ENCODE data around the gene MVB12A.

MVB12A gene

DNA sequence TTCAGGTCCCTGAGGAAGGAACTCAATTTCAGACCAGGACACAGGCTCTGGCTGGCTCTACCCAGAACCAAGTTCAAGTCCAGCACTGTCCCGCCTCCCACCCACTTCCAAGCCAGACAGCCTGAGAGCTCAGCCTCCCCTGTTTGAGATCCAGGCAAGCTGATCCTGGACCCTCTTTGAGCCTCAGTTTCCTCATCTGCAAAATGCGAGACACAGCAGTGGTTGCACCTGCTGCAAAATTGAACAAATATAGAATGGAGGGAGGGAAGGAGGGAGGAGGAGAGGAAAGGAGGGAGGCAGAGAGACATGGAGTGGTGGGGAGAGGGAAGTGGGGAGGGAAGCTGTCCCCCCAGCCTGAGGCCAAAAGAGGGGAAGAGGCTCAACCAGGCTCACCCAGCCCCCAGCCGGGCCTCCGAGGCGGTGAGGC is 27.9 kb downstream of the MVB12A start:
- no peak for DNase-seq

GRCh38 chr19:17448131-17448967 is 28.5 kb downstream of the MVB12A start, which contains the start of gene TMEM221:
TMEM221 (minus strand) TSS chr19:17448668; CDS start chr19:17448462, 206 bp downstream.
- DNase-seq = peak; percentile 66

DNA sequence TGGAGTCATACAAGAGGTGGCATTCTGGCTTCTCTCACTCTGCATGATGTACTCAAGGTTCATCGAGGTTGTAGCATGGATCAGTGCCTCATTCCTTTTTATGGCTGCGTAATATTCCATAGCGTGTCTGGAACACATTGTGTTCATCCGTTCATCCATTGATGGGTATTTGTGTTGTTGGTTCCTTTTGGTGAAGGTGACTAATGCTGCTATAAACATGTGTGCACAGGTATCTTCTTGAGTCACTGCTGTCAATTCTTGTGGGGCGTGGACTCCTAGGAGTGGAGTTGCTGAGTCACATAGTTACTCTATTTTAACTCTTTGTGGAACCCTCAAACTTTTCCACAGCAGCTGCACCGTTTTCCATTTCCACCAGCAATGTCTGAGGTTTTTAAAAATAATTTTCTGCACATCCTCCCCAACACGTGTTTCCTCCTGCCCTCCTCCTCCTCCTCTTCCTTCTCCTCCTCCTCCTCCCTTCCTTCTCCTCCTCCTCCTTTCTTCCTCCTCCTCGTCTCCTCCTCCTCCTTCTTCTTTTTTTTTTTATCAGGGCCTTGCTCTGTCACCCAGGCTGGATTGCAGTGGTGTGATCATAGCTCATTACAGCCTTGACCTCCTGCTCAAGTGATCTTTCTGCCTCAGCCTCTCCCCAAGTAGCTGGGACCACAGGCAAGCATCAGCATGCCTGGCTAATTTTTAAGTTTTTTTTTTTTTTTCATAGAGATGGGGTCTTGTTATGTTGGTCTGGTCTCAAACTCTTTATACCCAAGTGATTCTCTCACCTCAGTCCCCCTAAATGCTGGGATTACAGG is 30.6 kb downstream of the MVB12A start:
- no peak for DNase-seq

DNA sequence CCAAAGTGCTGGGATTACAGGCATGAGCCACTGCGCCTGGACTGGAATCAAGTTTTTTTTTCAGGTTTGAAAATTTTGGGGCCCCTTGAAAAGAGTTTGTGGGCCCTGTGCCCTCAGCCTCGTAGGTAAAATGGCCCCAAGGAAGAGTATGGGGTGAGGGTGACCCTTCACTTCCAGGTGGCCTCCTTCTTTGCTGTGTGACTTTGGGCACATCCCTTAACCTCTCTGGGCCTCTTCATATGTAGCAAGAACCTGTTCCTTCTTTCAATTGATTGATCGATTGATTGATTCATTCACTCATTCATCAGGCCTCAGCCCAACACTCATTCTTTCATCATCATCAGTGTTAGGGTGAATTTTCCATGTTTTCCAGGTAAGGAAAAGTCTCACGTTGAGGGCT is 32.0 kb downstream of the MVB12A start:
- no peak for DNase-seq

DNA sequence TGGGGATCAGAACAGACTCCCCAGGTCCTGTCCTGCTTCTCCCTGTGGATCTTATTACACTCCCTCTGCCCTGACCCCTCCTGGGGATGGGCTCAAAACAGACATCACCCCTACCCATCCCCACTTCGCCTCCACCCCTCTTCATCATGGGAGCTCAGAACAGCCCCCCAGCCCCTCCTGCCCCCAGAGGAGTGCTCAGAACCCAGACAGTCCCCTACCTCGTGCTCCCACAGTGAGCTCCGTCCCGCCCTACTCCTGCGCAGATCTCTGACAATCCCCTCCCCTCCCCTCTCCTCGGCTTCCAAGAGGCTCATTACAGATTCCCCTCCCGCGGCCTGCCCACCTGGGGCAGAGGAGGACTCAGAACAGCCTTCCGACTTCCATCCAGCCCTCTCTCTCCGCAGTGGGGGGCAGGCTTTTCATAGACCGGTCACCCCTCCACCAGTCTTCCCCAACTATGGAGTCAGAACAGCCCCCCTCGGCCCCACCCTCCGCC is 34.8 kb downstream of the MVB12A start:
- no peak for DNase-seq

DNA sequence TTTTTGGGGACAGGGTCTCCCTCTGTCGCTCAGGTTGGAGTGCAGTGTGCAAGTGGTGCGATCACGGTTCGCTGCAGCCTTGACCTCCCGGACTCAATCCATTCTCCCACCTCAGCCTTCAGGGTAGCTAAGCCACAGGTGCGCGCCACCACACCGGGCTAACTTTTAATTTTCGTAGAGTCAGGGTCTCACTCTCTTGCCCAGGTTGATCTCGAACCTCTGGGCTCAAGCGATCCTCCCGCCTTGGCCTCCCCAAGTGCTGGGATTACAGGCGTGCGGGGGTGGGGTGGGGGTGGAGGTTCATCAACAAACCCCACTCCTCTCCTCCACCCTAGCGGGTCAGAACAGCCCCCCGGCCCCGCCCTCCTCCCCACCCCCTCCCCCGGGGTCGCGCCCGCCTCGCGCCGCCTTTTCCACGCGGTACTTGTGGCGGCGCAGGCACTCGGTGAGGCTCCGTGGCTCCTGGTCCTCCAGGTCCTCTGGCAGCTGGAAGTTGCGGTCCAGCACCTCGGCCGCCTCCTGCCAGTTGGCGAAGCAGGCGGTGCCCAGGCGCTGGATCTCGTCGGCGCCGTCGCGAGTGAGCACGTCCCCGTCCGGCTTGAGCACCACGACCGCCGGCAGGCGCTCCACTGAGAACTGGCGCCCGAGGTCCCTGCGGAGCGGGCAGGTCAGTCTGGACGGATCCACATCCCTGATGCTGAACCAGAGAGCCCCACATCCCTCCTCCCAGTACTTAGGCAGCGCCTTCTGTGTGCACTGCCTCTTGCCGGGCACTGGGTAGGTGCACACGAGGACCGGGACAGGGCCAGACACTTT is 35.7 kb downstream of the MVB12A start:
- no peak for DNase-seq

- DNase-seq = no peak
These were observed 36.3 kb downstream of the MVB12A start for GRCh38 chr19:17456127-17456526.

- DNase-seq = no peak
These were observed 37.8 kb downstream of the MVB12A start for GRCh38 chr19:17457616-17458015.

GRCh38 chr19:17458970-17459369 is 39.1 kb downstream of the MVB12A start:
- DNase-seq = no peak

DNA sequence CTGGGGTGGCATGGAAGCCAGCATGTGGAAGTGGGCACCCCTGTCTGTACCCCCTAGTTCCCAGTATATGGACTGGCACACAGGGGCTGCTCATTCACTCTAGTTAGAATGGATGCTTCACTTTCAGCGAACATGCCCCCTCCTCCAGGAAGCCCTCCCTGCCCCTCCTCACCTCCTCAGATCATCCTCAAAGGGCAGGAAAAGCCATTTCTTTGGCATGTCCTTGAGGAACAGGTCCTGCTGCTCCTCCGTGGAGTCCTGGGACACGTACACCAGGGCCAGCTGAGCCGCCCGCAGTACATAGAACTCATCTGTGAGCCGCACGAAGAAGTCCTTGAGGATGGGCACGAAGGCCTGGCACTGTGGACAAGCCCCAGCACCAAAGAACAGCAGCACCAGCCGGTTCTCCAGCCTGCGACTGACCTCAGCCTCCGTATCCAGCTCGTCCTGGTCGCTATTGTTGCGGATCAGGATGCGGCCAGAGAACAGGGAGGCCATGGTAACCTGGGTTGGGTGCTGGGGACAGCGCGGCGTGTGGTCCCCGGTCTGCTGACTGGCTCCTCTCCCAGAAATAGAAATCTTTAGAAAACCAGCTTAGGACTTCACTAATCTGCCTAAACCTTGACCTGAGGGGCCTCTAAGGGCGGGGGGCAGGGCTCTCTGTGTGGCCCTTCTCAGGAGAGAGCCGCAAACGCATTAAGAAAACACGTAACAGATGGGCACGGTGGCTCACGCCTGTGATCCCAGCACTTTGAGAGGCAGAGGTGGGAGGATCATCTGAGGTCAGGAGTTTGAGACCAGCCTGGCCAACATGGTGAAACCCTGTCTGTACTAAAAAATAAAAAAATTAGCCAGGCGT is 40.8 kb downstream of the MVB12A start, which contains the start of gene NXNL1:
Gene NXNL1 (minus strand): TSS at position 555 of the 859 bp plus-strand sequence. CDS start 57 bp downstream, at position 498.
- no peak for DNase-seq

- DNase-seq = no peak
These were observed 46.6 kb downstream of the MVB12A start for GRCh38 chr19:17466487-17466850.

DNA sequence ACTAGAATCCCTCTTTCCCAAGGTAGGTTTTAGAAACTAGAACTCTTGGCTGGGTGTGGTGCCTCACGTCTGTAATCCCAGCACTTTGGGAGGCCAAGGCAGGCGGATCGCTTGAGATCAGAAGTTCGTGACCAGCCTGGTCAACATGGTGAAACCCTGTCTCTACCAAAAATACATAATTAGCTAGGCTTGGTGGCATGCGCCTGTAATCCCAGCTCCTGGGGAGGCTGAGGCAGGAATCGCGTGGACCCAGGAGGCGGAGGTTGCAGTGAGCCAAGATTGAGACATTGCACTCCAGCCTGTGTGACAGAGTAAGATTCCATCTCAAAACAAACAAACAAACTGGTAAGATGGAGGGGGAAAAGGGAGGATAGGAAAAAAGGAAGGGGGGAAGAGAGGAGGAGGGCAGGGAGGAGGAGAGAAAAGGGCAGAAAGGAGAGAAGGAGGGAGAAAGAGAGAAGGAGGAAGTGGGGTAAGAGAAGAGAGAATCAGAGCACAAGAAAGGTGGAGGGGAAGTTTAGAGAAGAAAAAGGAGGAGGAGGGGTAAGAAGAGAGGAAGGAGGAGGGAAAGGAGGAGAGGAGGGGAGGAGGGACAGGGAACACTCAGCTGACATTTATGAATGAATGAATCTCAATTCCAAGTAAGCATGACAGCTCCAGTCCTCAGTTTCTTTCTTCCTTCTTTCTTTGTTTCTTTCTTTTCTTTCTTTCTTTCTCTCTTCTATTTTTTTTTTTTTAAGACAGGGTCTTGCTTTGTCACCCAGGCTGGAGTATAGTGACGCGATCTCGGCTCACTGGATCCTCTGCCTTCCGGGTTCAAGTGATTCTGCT is 47.8 kb downstream of the MVB12A start:
- DNase-seq = no peak

- DNase-seq = no peak
These were observed 48.6 kb downstream of the MVB12A start for GRCh38 chr19:17468302-17469091.

DNA sequence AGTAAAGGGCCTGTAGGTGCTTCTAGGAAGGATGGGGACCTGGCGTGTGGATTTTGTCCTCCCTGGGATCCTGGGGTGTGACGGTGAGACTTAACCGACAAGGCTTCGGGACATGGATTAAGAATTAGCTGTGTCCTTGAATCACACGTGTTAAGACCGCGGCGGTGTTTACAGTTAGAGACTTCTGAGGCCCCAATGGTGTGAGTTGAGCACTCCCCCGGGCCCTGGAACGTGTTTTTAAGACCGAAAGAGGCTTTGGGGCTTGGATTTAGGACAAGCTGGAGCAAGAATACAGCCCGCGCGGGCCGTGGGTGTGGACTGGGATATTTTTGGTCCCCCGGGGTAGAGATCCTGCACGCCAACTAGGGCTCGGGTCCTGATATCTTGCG is 49.2 kb downstream of the MVB12A start:
- DNase-seq = no peak

DNA sequence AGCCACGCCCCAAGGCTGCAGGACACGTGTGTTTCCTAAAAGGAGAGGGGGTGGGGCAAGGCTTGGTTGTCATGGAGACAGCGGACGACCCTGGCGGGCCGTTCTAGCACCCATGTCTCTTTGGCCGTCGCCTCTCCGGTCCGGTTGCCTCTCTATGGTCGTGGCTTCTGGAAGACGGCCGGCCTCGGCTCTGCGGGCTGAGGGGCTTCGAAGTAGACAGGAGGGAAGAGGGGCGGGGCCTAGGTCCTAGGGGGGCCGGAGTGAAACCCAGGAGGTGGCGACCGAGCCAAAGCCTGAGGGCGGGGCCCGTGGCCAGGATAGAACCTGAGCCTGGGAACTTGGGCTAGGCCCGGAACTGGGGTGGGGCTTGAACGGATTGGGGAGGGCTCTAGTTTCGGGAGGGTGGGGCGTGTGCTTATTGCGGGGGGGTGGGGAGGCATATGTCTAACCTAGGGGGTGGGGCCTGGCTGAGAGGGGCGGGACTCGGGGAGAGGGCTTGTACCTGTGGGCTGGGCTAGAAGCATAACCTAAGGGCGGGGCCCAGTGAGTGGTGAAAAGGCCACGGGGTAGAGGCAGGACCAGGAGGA is 49.7 kb downstream of the MVB12A start:
- DNase-seq = peak; percentile 91

- peak; percentile 99 for DNase-seq
These were observed 50.4 kb downstream of the MVB12A start, which contains the start of gene SLC27A1 for GRCh38 chr19:17470068-17470841. SLC27A1 (plus strand) TSS chr19:17470524; CDS start chr19:17470541, 17 bp downstream.

GRCh38 chr19:17471410-17472125 is 51.7 kb downstream of the MVB12A start:
- no peak for DNase-seq

GRCh38 chr19:17473041-17473440 is 53.2 kb downstream of the MVB12A start:
- DNase-seq = no peak

Measured in eye (tissue), 1 donor.